Activated CD4-positive, alpha-beta T cell treated with anti-CD3 and anti-CD28 coated beads for 24 hours (primary cell): ENCODE measurements around the gene OMD.

Experiments used
- DNase-seq, 2 donors: peaks; one replicate each; pipeline ENCODE4 v3.0.0-alpha.2; 2020; ENCODE audit warnings: low read depth in 2 of 2

OMD gene

DNA sequence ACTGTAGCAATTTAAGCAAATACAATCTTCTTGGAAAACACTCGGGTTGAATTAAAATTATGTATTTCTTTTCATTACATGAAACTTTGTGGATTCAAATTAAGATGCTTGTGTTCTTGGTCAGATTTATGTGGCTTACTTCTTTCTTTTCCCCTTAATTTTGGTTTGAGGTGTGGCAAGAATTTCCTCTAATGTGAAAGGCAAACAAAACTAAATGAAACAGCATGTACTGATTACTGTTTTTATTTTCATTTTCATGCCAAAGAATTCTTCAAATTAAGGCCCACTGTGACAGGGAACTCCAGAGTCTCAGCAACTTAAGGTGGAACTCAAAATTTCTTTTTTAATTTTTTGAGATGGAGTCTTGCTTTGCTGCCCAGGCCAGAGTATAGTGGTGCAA, at the start of gene OMD:
Gene OMD (minus strand): TSS at position 132 of the 400 bp plus-strand sequence. CDS start 6,913 bp downstream, outside the sequence.
- no peak for DNase-seq

DNA sequence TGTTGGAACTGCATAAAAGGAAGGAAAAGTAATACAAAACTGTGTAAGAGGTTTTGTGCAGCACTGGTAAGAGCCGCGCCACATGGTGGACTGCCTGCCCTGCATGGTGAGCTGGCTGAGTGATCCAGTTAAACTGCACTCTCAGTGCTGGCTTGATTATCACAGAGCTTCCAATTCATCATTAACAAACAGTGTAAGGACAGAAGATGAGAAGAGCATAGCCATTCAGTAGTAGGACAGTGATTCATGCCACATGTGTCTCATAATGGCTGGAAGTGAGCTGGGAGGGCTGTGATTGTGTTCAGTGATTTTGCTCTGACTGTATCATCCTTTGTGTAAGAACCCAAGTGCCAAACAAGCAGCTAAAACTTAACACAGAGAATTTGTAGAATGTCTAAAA, 43.9 kb upstream of the OMD start:
- no peak for DNase-seq

- DNase-seq = no peak
Measured at GRCh38 chr9:92467511-92467910, 43.2 kb upstream of the OMD start.

DNA sequence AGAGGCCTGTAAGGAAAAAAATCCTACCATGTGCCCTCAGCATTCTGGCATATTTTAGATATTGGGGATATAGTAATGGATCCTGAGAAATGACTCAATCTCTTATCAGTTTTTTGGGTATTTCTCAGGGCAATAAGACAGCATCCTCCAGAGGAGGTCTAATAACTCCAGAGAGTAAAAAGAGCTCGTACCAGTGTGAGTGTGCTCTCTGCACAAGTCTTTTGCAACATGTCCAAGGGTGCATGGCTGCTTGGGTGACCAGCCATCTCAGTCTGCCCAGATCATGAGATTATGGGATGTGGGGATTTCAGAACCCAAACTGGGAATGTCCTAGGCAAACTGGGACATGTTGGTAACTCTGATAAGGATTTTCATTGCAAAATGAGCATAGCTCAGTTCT, 42.8 kb upstream of the OMD start:
- no peak for DNase-seq

DNA sequence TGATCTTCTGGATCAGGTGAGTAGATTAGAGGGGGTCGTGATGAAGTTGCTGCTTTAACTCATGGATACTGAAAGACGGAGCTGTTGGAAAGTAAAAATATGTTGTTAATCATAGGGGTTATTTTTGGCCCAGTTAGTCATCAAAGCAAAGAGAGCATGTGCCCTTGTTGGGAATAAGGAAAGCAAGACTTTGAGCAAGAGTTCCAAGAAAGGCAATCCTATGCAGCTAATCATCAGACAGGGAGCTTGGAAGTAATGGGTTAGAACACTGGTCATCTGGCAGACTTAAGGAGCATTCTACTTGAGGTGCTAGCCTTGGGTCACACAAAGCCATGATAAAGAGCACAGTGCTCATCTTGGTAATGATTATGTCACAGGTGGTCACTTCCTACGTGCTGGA, 39.7 kb upstream of the OMD start:
- DNase-seq = no peak

- no peak for DNase-seq
Measured at GRCh38 chr9:92463387-92463786, 39.1 kb upstream of the OMD start.

GRCh38 chr9:92457576-92457975, 33.3 kb upstream of the OMD start:
- no peak for DNase-seq

- no peak for DNase-seq
Measured at GRCh38 chr9:92455217-92455616, 30.9 kb upstream of the OMD start.

- DNase-seq = no peak
Measured at GRCh38 chr9:92446536-92446935, 22.3 kb upstream of the OMD start.

GRCh38 chr9:92444841-92445240, 20.6 kb upstream of the OMD start:
- no peak for DNase-seq

- no peak for DNase-seq
Measured at GRCh38 chr9:92440751-92441046, 16.4 kb upstream of the OMD start.

- no peak for DNase-seq
Measured at GRCh38 chr9:92439921-92440750, 15.9 kb upstream of the OMD start.

GRCh38 chr9:92438900-92439526, 14.7 kb upstream of the OMD start:
- no peak for DNase-seq

DNA sequence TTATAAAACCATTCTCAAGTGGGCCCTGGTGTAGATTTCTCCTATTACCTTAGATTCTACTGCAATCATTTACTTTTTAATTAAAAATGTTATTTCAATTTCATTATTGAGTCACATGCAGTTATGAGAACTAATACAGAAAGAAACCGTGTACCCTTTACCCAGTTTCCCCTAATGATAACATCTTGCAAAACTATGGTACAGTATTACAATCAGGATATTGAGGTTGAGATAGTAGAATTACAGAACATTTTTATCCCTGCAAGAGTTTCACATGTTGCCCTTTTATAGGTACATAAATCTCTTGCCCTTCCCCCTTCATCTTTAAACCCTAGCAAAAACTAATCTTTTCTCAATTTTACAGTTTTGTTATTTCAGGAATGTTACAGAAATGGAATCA, 11.0 kb upstream of the OMD start:
- no peak for DNase-seq

DNA sequence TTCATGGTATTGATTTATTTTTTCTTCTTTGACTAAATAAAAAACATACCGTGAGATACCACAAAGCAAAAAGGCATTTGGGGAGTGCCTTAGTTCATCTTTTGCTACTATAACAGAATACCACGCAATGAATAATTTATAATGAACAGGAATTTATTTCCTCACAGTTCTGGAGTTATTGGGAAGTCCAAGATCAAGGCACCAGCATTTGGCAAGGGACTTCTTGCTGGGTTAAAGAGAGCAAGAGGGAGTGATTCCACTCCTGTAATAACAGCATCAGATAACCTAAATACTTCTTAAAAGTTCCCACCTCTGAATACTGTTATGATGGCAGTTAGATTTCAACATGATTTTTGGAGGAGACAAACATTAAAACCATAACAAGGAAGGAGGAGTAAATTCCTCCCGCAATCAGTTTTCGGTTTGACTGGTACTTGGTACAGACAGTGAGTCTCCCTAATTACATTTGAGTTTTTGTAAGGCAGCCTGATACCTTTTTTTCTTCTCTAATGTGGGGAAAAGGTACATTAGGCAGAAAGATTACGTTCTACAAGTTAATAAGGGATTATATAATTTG, 8.8 kb upstream of the OMD start:
- DNase-seq = no peak

GRCh38 chr9:92432350-92432749, 8.1 kb upstream of the OMD start:
- DNase-seq = no peak

GRCh38 chr9:92429836-92430235, 5.6 kb upstream of the OMD start:
- no peak for DNase-seq

DNA sequence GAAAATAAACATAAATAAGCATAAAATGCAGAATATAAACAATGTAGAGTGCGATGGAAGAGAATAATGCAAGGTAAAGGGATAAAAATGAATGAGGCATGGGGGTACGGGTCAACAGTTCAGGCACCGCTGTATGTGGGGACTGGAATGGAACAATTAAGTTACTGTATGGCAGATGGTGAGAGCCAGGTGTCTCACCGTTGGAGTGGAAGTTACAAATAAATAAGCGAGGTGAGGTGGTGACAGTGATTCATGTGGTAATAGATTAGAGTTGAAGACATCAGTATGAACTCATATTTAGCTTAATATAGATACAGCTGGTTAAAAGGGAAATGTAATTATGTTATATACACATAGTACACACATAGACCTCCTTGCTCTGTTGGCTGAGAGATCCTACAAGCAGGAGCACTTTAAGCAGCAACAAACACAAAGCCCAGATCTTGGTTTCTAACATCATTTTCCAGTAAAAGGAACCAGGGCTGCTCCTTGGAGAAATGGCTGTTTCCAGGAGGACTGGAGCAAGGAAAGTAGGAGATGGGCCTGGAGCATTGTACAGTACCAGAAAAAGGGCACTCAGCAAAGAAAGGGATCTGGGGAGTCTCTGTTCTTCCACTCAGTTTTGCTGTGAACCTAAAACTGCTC, 2.4 kb upstream of the OMD start:
- DNase-seq = no peak

- no peak for DNase-seq
Measured at GRCh38 chr9:92425474-92425873, 1.2 kb upstream of the OMD start.

- DNase-seq = no peak
Measured at GRCh38 chr9:92423612-92424011, 659 bp downstream of the OMD start.

- DNase-seq = no peak
Measured at GRCh38 chr9:92422611-92423338, 1.5 kb downstream of the OMD start.

DNA sequence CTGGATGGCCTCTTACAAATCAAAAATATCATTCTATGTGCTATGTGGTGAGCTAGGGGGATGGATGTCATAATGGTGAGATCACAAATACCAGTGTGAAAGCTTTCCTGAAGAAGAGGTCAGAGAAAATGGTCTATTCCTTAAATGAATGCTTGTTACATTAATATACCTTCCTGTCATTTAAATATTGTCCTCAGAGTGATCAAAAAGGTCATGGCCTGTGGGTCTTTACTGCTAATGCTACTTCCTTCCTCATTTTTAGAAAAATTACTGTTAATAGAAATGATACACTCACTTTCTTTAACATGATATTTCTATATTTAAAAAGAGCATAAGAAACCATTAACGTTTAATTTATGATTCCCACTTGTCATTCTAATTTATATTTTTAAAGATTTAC, 9.7 kb downstream of the OMD start:
- no peak for DNase-seq
